Endothelial cell (in vitro differentiated cells): Measurements from ENCODE around the gene NOSIP. TPM values are rescaled to one million over a fixed set of nuclear protein-coding genes. Genes with fewer than 3 reads are reported as not detected.

Source experiments
- DNase-seq: peaks from one replicate; pipeline ENCODE4 v3.0.0; 2021; ENCODE audit warnings: low spot score
- H3K27ac Mint-ChIP-seq: one replicate; pipeline ENCODE4 v1.8.0; 2021; ENCODE audit warnings: mixed read lengths, inconsistent platforms; ENCODE audit not compliant: unreplicated experiment
- H3K27me3 Mint-ChIP-seq: one replicate; pipeline ENCODE4 v1.8.0; 2021; ENCODE audit warnings: mild to moderate bottlenecking, moderate library complexity, mixed read lengths, inconsistent platforms; ENCODE audit not compliant: unreplicated experiment
- H3K36me3 Mint-ChIP-seq: one replicate; pipeline ENCODE4 v1.8.0; 2021; ENCODE audit warnings: mild to moderate bottlenecking, low read depth, mixed read lengths, inconsistent platforms; ENCODE audit not compliant: unreplicated experiment
- H3K4me1 Mint-ChIP-seq: one replicate; pipeline ENCODE4 v1.8.0; 2021; ENCODE audit warnings: mild to moderate bottlenecking, mixed read lengths, inconsistent platforms; ENCODE audit not compliant: unreplicated experiment
- H3K4me3 Mint-ChIP-seq: one replicate; pipeline ENCODE4 v1.8.0; 2021; ENCODE audit warnings: mild to moderate bottlenecking, mixed read lengths, inconsistent platforms; ENCODE audit not compliant: unreplicated experiment
- H3K9me3 Mint-ChIP-seq: one replicate; pipeline ENCODE4 v1.8.0; 2021; ENCODE audit warnings: mixed read lengths, inconsistent platforms; ENCODE audit not compliant: unreplicated experiment
- total RNA-seq: library from RNA; stranded (reverse); fragmentation: NEBNext Ultra II Directional; extraction: Animal tissue kit (Norgen Biotek cat#: 25700); gene quantifications from one replicate; pipeline ENCODE4 v1.2.1, GENCODE V29; 2021; ENCODE audit not compliant: unreplicated experiment
- TF ChIP-seq, protein P1 (sequence below): fragments of 200-600 bp; sonication (generic); IDR thresholded peaks from one replicate; pipeline ENCODE4 v1.5.0; 2021; ENCODE audit warnings: antibody characterized with exemption; ENCODE audit not compliant: unreplicated experiment

NOSIP gene
- total RNA-seq, 1 donor from 2014 or later = 76.3 TPM

DNA sequence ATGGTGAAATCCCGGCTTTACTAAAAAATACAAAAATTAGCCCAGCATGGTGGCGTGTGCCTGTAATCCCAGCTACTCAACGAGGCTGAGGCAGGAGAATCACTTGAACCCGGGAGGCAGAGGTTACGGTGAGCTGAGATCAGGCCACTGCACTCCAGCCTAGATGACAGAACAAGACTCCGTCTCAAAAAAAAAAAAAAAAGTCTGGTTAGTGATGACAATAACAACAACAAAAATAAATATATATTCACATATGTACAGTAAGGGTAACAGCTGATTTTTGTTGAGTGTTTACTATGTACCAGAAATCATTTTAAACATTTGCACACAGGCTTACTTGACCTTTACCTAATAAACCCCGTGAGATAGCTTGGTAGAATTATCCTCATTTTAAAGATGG, 36.6 kb upstream of the NOSIP start:
- Mint-ChIP-seq H3K27me3 (peaks cover 7% of the 10 kb centered on the region), H3K4me1 (no peaks in the 10 kb centered on the region), H3K36me3 (peaks cover 49% of the 10 kb centered on the region), H3K9me3 (no peaks in the 10 kb centered on the region), H3K4me3 (no peak overlapping the region), H3K27ac (no peak overlapping the region)
- TF ChIP-seq, protein P1, sequence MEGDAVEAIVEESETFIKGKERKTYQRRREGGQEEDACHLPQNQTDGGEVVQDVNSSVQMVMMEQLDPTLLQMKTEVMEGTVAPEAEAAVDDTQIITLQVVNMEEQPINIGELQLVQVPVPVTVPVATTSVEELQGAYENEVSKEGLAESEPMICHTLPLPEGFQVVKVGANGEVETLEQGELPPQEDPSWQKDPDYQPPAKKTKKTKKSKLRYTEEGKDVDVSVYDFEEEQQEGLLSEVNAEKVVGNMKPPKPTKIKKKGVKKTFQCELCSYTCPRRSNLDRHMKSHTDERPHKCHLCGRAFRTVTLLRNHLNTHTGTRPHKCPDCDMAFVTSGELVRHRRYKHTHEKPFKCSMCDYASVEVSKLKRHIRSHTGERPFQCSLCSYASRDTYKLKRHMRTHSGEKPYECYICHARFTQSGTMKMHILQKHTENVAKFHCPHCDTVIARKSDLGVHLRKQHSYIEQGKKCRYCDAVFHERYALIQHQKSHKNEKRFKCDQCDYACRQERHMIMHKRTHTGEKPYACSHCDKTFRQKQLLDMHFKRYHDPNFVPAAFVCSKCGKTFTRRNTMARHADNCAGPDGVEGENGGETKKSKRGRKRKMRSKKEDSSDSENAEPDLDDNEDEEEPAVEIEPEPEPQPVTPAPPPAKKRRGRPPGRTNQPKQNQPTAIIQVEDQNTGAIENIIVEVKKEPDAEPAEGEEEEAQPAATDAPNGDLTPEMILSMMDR = no peak
- DNase-seq = no peak

DNA sequence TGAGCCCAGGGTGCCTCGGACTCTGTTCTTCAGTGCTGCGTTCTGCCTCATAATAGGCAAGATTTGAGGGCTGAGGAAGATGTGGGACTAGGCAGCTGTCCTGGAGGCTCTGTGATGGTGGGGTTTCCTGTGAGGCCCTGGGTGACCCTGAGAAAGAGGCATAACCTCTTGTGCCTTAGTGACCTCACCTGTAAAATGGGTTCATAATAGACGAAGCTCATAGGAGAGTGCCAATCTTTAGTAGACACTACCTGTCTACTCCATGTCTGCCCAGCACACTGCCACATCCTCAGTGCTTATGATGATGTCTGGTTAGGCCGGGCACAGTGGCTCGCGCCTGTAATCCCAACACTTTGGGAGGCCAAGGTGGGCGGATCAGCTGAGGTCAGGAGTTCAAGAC, 36.2 kb upstream of the NOSIP start:
- Mint-ChIP-seq H3K9me3 (no peaks in the 10 kb centered on the region), H3K4me3 (no peak overlapping the region), H3K4me1 (no peaks in the 10 kb centered on the region), H3K27me3 (peaks cover 7% of the 10 kb centered on the region), H3K36me3 (peaks cover 49% of the 10 kb centered on the region), H3K27ac (no peak overlapping the region)
- TF ChIP-seq, protein P1 = no peak
- DNase-seq = no peak

DNA sequence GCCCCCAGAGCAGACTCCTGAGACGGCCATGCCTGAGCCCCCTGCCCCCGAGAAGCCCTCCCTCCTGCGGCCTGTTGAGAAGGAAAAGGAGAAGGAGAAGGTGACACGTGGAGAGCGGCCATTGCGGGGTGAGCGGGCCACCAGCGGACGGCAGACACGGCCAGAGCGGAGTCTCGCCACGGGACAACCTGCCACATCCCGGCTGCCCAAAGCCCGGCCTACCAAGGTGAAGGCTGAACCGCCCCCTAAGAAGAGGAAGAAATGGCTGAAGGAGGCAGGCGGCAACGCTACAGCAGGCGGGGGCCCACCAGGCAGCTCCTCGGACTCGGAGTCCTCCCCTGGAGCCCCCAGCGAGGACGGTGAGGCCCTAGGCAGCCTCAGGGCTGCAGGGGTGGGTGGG, 35.5 kb upstream of the NOSIP start:
- H3K36me3 Mint-ChIP-seq = peaks cover 49% of the 10 kb centered on the region
- no peak overlapping the region for H3K4me3 Mint-ChIP-seq
- TF ChIP-seq, protein P1 = no peak
- H3K9me3 Mint-ChIP-seq = no peaks in the 10 kb centered on the region
- no peaks in the 10 kb centered on the region for H3K4me1 Mint-ChIP-seq
- peaks cover 7% of the 10 kb centered on the region for H3K27me3 Mint-ChIP-seq
- H3K27ac Mint-ChIP-seq = no peak overlapping the region
- no peak for DNase-seq

DNA sequence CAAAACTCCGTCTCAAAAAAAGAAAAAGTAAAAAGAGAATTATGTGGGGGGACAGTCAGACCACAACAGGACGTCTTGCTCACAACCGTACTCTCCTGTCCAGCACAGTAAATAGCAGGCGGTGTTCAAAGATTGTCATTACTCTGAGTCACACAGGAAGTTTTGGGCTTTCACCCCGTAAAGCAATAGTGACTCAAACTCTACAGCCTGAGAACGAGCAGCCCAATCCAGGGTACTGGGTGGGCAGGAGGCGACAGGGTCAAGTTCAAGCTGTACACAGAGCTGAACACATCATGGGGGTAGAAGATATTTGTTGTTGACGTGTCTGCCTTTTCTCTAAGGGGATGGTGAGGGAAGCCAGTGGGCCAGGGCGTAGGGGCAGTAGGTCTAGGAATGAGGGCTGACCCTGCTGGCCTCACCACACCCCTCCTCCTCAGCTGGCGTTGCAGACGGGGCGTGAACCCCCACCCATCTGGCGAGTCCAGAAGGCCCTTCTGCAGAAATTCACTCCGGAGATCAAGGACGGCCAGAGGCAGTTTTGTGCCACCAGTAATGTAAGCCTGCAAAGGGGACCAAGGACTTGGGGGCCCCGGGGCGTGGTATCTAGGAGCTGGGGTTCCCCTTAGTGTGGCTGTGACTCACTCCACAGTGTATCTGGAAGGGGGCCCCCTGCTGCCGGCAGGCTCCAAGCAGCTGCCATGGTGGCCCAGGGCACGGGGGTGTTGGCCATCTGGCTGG, 33.9 kb upstream of the NOSIP start:
- TF ChIP-seq, protein P1 = no peak
- H3K4me1 Mint-ChIP-seq = no peaks in the 10 kb centered on the region
- H3K27me3 Mint-ChIP-seq = peaks cover 7% of the 10 kb centered on the region
- H3K36me3 Mint-ChIP-seq = peaks cover 45% of the 10 kb centered on the region
- peak overlapping the region; percentile 86 for H3K27ac Mint-ChIP-seq
- no peaks in the 10 kb centered on the region for H3K9me3 Mint-ChIP-seq
- no peak for DNase-seq
- peak overlapping the region; percentile 19 for H3K4me3 Mint-ChIP-seq

DNA sequence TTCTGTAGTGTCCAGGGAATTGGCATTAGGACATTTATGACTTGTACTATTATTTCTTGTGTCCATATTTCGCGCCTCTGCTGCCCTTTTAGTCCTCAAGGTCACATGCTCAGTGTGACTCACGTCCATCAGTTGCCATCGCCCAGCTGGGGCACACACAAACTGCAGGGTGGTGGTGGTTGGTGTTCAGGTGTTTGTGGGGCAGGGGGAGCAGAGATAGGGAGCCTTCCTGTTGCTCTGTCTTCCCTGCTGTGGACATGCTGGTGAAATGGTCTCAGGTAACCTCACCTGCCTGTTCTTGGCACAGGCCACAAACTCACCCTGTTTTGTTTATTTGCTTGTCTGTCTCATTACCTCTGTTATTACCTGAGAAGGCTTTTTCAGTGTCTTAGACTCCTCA, 33.0 kb upstream of the NOSIP start:
- TF ChIP-seq, protein P1 = no peak
- no peak for DNase-seq
- Mint-ChIP-seq H3K4me3 (no peak overlapping the region), H3K36me3 (peaks cover 40% of the 10 kb centered on the region), H3K27me3 (peaks cover 6% of the 10 kb centered on the region), H3K27ac (no peak overlapping the region), H3K4me1 (no peaks in the 10 kb centered on the region), H3K9me3 (no peaks in the 10 kb centered on the region)
